ENCODE data around the gene DNAH14. TPM values are rescaled to one million over a fixed set of nuclear protein-coding genes. Genes with fewer than 3 reads are reported as not detected.
"Not testable (repeated sequence)": the region's sequence is repeated elsewhere in the genome, so short reads cannot be mapped to it uniquely, and the experiment has no call there.

The DNAH14 gene
- total RNA-seq, 1 experiment from 2014 or later, result 33.2 TPM

- H3K4me2 ChIP-seq (ENCODE audit: low read length), result no peak overlapping the region
- H3K27ac ChIP-seq (ENCODE audit: low read depth, low read length), result no peak overlapping the region
- POLR2A ChIA-PET, result no interaction called here
- H3K9me2 ChIP-seq (ENCODE audit: insufficient read depth), result no peaks in the 10 kb centered on the region
- H3K9ac ChIP-seq (ENCODE audit: low read length), result no peak overlapping the region
- H2AFZ ChIP-seq (ENCODE audit: low read depth, low read length, poor library complexity, severe bottlenecking), result no peak overlapping the region
- DNase-seq (ENCODE audit: low read depth, low spot score) (no peak), ATAC-seq (no peak)
- no TSS peak for BruUV-seq (replicated peaks)
- no peaks in the 10 kb centered on the region for H3K9me3 ChIP-seq (ENCODE audit: control insufficient read depth in 1 of 2, insufficient read depth in 1 of 2, low read depth in 1 of 2, low read length in 2 of 2)
- CTCF ChIA-PET, result interaction anchor here (0.6 to 1.5 kb wide), 4 partner anchors 10 to 409 kb away, joined by 3 to 4 read pairs (median 3); no protein-coding TSS in a partner anchor
- no peaks in the 10 kb centered on the region for H3K79me2 ChIP-seq (ENCODE audit: insufficient read depth, low read length)
- no peak overlapping the region for H3K4me3 ChIP-seq (replicated peaks in 1 of 2; ENCODE audit: low read depth in 1 of 2, low read length in 2 of 2)
- H3K27me3 ChIP-seq (ENCODE audit: insufficient read depth, low read length), result no peaks in the 10 kb centered on the region
- no peaks in the 10 kb centered on the region for H4K20me1 ChIP-seq (ENCODE audit: insufficient read depth)
- H3K36me3 ChIP-seq (ENCODE audit: control insufficient read depth in 1 of 2, insufficient read depth in 2 of 2, low read length in 2 of 2), result no peaks in the 10 kb centered on the region
- peaks cover 0 to 2% of the 10 kb centered on the region in 2 experiments; a peak in 1 of 4 replicates for H3K4me1 ChIP-seq (ENCODE audit: control insufficient read depth in 1 of 2, insufficient read depth in 2 of 2, low read length in 2 of 2)
- RAD21 ChIA-PET (ENCODE audit: low non-redundant PET in 1 of 2, low total read pairs in 2 of 2, uncharacterized antibody in 2 of 2, unreplicated experiment in 2 of 2), result no interaction called here
- intact Hi-C loops (cut with micrococcal nuclease), result loop anchor here (5.0 to 10.0 kb wide), 2 partner anchors 489 to 806 kb away; partner anchors contain the start of gene WDR26
- no peak for TF ChIP-seq FOSL1 (IDR thresholded peaks at IDR 0.05; ENCODE audit: low read depth)
- TF ChIP-seq SP1 (IDR thresholded peaks at IDR 0.05; ENCODE audit: low read depth), result no peak
- no peak for TF ChIP-seq REST (IDR thresholded peaks at IDR 0.05; ENCODE audit: low read depth)
- no peak for TF ChIP-seq ELF1 (IDR thresholded peaks at IDR 0.05; ENCODE audit: borderline replicate concordance, low read depth)
These were observed 5.7 kb upstream of the DNAH14 start for GRCh38 chr1:224923726-224924125.

GRCh38 chr1:224927631-224928030 lies 1.8 kb upstream of the DNAH14 start:
- POLR2A ChIA-PET; H3K9ac ChIP-seq (ENCODE audit: low read length); H4K20me1 ChIP-seq (ENCODE audit: insufficient read depth); H3K36me3 ChIP-seq (ENCODE audit: control insufficient read depth in 1 of 2, insufficient read depth in 2 of 2, low read length in 2 of 2); RAD21 ChIA-PET (ENCODE audit: low non-redundant PET in 1 of 2, low total read pairs in 2 of 2, uncharacterized antibody in 2 of 2, unreplicated experiment in 2 of 2); H3K9me2 ChIP-seq (ENCODE audit: insufficient read depth); H3K4me2 ChIP-seq (ENCODE audit: low read length); H3K9me3 ChIP-seq (ENCODE audit: control insufficient read depth in 1 of 2, insufficient read depth in 1 of 2, low read depth in 1 of 2, low read length in 2 of 2); H2AFZ ChIP-seq (ENCODE audit: low read depth, low read length, poor library complexity, severe bottlenecking); H3K27ac ChIP-seq (ENCODE audit: low read depth, low read length); H3K4me3 ChIP-seq (replicated peaks in 1 of 2; ENCODE audit: low read depth in 1 of 2, low read length in 2 of 2); CTCF ChIA-PET; ATAC-seq; H3K27me3 ChIP-seq (ENCODE audit: insufficient read depth, low read length); BruUV-seq (replicated peaks); H3K4me1 ChIP-seq (ENCODE audit: control insufficient read depth in 1 of 2, insufficient read depth in 2 of 2, low read length in 2 of 2); DNase-seq (ENCODE audit: low read depth, low spot score): not testable (repeated sequence)
- H3K79me2 ChIP-seq (ENCODE audit: insufficient read depth, low read length), result peaks cover 30% of the 10 kb centered on the region
- intact Hi-C loops (cut with micrococcal nuclease), result loop anchor here (10.0 kb wide), 1 partner anchor 493 kb away; the partner anchor contains the start of gene WDR26
